GM18505 (cell line): ENCODE data around the gene PGP.

ENCODE experiments used
- ATAC-seq: cut with Tn5 transposase; IDR thresholded peaks from one replicate; pipeline ENCODE4 v1.9.1; 2021; ENCODE audit not compliant: unreplicated experiment
- POLR2A ChIP-seq: IDR thresholded peaks from 4 replicates; pipeline ENCODE4 v1.6.1; 2011; ENCODE audit warnings: borderline replicate concordance; ENCODE audit not compliant: insufficient read depth, insufficient read length; ENCODE audit errors: extremely low read depth

The PGP gene

DNA sequence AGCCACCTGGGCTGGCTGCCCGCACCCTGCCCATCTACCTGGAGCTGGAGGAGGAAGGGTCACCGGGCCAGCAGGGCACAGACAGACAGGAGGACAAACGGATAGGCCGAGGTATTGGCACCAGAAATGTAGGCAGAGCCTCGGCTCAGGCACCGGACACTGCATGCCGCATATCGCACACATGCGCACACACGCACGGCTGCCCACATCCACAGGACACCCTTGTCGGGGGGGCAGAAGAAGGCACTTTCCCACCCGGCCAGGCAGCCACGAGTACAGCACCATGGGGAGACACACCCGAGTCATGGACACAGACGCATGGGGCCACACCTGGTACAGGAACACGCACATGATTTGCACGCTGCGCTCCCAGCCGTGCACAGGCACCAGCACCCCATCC, 32.7 kb downstream of the PGP start:
- ATAC-seq, result no peak
- no peak for TF ChIP-seq POLR2A

DNA sequence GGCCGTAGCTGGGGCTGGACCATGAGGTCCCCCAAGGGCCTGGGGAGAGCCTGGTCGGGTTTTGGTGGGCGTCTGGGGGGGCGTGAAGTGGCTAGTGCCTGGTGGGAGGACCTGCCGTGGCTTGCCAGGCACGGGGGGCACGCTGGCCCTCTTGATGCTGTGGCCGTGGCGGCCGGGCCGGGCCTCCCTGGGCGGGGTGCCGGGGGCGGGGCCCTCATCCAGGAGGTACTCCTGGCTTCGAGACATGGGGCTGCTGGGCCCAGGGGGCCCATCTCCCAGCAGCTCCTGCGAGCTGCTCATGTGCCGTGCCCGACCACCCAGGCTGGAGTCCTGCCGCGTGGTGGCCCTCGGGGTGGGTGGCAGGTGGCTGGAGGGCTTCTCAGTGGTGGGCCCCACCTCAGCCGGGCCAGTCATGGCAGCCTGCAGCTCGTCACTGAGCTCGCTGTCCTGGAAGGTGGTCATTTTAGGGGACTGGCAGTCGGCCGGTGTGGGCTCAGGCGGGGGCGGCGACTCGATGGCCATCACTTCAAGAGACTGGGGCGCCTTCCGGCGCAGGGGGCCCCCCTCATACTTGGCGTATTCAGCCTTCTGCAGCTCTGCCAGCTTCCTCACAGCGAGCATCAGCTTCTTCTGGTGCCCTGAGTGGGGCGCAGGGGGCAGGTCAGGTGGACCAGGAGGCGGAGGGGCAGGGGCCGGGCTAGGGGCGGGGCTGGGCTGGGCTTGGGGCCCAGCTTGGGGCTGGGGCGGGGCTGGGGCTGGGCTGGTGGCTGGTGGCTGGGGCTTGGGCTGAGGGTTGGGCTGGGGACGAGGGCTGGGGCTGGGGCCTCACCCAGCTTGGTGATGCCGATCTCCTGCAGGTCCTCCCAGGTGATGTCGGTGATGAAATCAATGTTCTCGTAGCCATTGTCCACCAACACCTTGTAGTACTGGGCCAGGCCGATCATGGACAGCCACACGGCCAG, 33.4 kb downstream of the PGP start:
- no peak for ATAC-seq
- TF ChIP-seq POLR2A, result no peak

DNA sequence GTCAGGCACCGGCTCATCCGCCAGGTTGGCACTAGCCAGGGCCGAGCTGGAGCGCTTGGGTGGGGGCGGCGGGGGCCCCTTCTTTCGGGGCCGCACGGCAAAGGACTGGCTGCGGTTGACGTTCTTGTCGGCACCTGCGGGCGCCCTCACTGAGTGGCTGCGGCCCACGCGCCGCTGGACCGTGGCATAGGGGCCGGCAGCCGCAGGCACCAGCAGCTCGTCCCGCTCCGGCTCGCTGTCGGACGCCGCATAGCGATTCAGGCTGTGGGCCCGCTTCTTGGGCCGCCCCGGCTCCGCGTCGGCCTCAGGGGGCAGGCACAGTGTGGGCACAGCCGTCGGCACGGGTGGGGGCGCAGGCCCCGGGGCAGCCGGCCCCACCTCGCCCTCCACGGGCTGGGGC, 34.2 kb downstream of the PGP start:
- ATAC-seq, result no peak
- no peak for TF ChIP-seq POLR2A

DNA sequence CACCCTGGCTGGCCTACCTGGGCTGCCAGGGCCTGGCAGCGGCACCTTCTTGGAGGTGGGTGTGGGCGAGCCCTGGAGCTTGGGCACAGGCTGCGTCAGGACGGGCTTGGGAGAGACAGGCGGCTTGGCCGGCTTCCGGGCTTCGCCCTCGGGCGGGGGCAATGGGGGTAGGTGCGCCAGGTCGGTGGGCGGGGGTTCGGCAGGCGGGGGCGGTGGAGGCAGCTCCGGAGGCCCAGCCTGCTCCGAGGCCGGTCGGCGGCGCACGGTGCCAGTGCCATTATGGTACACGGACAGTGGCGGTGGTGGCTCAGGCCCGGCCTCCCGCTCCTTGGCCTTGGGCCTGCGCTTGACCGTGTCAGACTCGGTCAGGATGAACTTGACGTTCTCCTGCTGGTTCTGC, 35.1 kb downstream of the PGP start:
- TF ChIP-seq POLR2A, result no peak
- no peak for ATAC-seq

DNA sequence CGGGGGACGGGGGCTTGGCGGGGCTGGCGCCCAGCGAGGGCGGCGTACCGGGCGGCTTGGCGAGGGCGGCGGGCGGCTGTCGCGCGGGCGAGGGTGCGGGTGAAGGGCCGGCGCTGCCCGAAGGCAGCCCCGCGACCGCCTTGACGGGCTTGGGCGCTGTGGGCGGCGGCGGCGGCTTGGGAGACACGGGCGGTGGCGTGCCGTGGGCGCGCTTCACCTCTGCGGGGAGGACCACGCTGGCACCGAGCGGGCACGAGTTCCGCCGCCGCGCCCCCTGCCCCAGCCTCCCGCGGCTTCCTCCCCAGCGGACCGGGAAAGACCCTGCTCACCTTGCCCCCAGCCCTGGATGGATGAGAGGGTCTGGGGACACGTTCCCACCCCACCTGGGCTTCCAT, 35.5 kb downstream of the PGP start:
- ATAC-seq, result no peak
- no peak for TF ChIP-seq POLR2A

DNA sequence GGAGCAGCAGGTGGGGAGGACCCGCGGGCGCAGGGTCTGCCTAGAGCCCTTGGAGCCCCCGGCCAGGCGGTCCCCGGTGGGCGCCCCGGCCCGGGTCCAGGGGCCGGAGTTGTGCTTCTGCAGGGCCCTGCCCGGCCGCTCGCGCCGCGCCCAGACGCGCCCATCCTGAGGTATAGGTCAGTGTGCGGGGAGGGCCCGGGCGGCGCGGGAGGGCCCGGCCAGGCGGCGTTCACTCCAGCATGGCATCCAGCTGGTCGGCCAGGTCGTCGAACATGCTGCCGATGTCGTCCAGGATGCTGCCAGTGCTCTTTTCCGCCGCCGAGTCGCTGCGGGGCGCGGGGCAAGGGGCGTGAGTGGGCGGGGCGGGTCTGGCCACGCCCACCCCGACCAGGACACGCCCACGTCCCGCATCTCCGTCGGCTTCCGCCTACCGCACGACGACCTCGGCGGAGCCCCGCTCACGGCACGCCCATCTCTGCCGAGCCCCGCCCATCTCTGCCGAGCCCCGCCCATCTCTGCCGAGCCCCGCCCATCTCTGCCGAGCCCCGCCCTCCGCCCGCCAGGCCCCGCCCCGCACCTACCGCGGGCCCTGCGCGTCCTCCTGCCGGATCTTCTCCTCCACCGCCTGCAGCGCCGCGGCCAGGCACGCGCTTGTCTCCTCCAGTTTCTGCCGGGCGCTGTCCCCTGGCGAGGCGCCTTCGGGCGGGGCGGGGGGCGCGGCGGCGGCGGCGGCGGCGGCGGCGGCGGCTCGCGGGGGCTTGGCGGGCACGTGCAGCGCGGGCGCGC, 36.1 kb downstream of the PGP start:
- no peak for TF ChIP-seq POLR2A
- no peak for ATAC-seq

DNA sequence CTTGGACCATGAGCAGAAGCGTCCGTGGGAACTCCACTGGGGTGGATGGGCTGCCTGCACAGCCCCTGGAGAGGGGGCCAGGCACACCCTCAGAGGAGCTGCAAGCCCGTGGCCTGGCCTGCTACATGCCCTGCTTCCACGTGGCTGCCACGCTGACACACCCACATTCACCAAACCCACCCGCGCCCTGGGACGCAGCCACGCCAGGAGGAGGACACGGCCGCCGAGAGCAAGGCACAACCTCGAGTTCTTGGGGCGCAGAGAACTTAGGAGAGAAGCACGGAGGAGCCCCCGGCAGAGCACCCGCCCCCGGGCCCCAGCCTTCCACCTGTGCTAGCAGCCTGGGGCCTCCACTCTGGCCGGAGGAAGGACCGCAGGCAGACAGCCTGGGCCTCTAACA, 37.1 kb downstream of the PGP start:
- ATAC-seq, result no peak
- TF ChIP-seq POLR2A, result no peak

DNA sequence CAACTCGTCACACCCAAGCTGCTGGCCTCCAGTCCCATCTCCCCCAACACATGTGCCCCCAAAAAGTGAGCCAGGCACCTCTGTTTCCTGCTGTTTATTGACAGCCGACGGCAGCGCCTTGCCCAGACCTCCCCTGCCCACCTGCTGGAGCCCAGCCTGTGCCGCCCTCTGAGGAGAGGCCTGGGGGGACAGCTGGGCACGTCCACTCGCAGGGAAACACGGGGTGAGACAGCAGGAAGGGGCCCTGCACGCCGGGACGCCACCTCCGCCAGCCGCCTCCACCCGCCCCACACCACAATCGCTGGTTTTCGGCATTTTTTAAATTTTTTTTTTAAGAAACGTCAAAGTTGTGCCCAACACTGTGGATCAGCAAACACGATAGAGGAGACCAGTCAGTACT, 37.5 kb downstream of the PGP start:
- no peak for TF ChIP-seq POLR2A
- no peak for ATAC-seq

DNA sequence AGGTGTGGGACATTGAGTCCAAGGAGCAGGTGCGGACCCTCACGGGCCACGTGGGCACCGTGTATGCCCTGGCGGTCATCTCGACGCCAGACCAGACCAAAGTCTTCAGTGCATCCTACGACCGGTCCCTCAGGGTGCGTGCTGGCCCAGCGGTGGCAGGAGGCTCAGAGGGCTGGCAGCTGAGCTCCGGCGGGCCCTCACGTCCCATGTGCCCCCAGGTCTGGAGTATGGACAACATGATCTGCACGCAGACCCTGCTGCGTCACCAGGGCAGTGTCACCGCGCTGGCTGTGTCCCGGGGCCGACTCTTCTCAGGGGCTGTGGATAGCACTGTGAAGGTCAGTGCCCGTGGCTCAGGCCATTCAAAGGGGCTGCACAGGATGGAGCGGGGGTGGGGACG, 38.6 kb downstream of the PGP start:
- no peak for TF ChIP-seq POLR2A
- no peak for ATAC-seq

DNA sequence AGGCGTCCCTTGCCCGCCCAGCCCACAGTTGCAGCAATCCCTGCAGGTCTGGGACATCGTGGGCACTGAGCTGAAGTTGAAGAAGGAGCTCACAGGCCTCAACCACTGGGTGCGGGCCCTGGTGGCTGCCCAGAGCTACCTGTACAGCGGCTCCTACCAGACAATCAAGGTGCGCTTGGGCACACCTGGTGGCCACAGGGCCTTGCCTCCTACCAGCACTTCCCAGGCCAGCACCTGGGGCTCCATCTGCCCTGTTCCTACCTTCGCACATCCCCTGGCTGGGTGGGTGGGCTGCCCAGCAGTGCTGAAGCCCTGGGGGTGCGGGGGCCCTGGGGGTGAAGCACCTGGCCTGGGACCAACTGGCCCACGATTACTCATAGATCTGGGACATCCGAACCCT, 39.2 kb downstream of the PGP start:
- TF ChIP-seq POLR2A, result no peak
- ATAC-seq, result no peak

DNA sequence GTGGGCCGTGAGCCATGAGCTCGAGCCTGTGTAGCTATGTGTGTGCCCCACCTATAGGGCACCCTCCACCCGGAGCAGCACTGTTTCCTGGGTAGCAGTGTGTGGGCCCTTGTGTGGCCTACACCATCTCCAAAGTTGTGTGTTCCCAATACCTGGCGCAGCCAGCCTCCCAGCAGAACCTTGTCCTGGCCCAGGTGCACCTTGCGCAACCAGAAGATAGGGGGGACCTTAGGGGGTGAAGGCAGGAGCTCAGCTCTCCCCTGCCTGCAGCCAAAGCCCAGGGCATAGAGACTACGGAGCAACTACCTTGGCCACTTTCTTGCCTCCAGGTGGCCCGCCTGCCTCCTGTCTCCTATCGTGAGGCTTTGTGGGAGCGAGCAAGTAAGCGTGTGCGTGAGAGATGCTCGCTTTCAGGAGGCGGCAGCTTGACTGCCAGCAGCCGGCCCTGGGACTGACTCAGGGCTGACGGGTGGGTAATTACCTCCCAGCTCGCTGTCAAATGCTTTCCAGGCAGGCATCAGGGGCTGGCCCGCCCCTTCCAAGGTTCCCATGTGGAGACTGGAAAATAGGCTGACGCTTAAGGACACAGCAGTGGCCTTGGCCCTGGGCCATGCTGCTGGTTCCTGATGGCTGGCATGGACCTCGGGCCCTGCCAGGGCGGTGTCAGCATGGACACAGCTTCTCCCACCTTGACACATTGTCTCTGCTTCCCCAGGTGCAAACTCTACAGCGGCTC, 40.1 kb downstream of the PGP start:
- ATAC-seq, result no peak
- TF ChIP-seq POLR2A, result no peak

DNA sequence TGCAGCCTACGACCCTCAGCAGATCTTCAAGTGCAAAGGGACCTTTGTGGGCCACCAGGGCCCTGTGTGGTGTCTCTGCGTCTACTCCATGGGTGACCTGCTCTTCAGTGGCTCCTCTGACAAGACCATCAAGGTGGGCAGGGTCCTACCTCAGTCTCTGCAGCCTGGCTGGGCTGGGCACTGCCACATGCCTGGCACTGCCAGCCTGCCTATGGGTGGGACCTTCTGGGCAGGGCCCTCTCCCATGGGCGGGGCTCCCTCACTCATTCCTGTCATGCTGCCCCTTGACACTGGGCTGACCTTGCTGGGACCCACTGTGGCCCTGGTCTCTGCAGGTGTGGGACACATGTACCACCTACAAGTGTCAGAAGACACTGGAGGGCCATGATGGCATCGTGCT, 40.7 kb downstream of the PGP start:
- no peak for TF ChIP-seq POLR2A
- ATAC-seq, result no peak

DNA sequence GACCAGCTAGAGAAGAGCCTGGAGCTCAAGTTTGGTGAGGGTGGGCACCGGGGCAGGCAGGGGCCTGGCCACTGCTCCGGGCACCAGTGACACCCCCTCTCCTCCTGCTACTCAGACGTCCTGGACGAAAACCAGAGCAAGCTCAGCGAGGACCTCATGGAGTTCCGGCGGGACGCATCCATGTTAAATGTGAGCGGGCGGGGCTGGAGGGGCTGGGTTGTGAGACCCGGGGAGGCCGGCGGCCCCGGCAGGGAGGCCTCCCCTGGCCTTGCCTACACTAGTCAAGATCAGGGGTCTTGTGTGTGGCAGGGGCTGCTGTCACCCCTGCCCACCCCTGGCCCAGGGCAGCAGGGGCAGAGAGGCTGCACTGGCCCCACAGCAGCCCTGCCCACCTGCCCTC, 41.3 kb downstream of the PGP start:
- ATAC-seq, result no peak
- TF ChIP-seq POLR2A, result no peak
